ENCODE measurements around the gene DIDO1. TPM values are rescaled to one million over a fixed set of nuclear protein-coding genes. Genes with fewer than 3 reads are reported as not detected.
A peak's percentile ranks its signal among the peaks of the same experiment; 100 is the strongest.

Gene DIDO1
- total and polyA plus RNA-seq, 9 of the 15 experiments (the other 6 are each of a cell fraction or from before 2014, with no cell fraction given): 4.4 to 46.8 (median 31.2) TPM

DNA sequence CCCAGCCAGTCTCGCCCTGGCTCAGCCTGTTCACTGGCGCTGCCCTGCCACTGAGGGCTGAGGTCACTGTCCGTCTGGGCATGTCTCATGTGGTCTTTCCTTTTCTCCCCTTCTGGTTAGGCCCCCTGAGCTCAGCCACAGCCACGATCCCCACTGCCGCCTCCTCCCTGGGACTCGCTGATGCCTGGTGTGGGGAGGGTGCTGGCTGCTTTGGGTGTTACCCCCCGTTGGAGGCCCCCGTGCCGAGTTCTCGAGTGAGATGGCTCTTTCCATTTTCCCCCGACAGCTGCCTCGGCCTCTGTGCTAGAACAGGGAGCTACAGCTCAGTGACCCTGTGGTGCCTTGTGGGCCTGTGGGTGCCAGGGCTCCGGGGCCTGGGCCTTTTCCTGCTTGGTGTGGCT is 49.8 kb downstream of the DIDO1 start:
- no peak overlapping the region for H3K27ac ChIP-seq (ENCODE audit: extremely low read depth, low read depth, low read length)
- peaks cover 24 to 62% of the 10 kb centered on the region in 2 experiments for H3K4me1 ChIP-seq (replicated peaks in 1 of 2; ENCODE audit: control insufficient read depth in 2 of 2, insufficient read depth in 2 of 2, low read length in 2 of 2)

More for the DNA sequence above, 49.8 kb downstream of the DIDO1 start:
- H4K20me1 ChIP-seq (replicated peaks; ENCODE audit: control insufficient read depth, insufficient read depth, low read length): no peaks in the 10 kb centered on the region
- H3K4me3 ChIP-seq: no peak overlapping the region
- no peaks in the 10 kb centered on the region for H3K79me2 ChIP-seq (ENCODE audit: control insufficient read depth, insufficient read depth, low read length)
- 83% methylated on average over 10 of the region's 13 CpGs for WGBS (ENCODE audit: insufficient coverage, low coverage, missing lambda C conversion rate)
- no peaks in the 10 kb centered on the region for H3K9me3 ChIP-seq (replicated peaks; ENCODE audit: control insufficient read depth, insufficient read depth, low read depth, low read length)
- CTCF ChIA-PET (ENCODE audit: low intra/inter-chr PET ratio): interaction anchor here (0.5 kb wide), 1 partner anchor 134 kb away, joined by 3 read pairs; no protein-coding TSS in a partner anchor
- H3K36me3 ChIP-seq (ENCODE audit: control insufficient read depth, insufficient read depth, low read length): peaks cover 12% of the 10 kb centered on the region; the same call in 1 of the 3 replicates
- no TSS peak for BruUV-seq (replicated peaks)
- POLR2A ChIA-PET: interaction anchor here (0.7 to 3.0 kb wide), 7 partner anchors 11 to 98 kb away, joined by 3 to 16 read pairs (median 6); no protein-coding TSS in a partner anchor
- H3K9me1 ChIP-seq (ENCODE audit: control insufficient read depth, insufficient read depth, low read length): no peaks in the 10 kb centered on the region
- intact Hi-C loops (cut with micrococcal nuclease): loop anchor here (10.0 kb wide), 1 partner anchor 52 kb away; no protein-coding TSS in a partner anchor
- in situ Hi-C loops (cut with MboI): no loop called here
- TF ChIP-seq, protein P1, sequence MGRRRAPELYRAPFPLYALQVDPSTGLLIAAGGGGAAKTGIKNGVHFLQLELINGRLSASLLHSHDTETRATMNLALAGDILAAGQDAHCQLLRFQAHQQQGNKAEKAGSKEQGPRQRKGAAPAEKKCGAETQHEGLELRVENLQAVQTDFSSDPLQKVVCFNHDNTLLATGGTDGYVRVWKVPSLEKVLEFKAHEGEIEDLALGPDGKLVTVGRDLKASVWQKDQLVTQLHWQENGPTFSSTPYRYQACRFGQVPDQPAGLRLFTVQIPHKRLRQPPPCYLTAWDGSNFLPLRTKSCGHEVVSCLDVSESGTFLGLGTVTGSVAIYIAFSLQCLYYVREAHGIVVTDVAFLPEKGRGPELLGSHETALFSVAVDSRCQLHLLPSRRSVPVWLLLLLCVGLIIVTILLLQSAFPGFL (CRISPR knock-in tag; IDR thresholded peaks at IDR 0.05): no peak
- TF ChIP-seq POLR2G (IDR thresholded peaks at IDR 0.05; ENCODE audit: low read depth, low read length): peak; percentile 11; the same call in 1 of the 2 replicates
- no peak overlapping the region for H3K4me2 ChIP-seq (ENCODE audit: insufficient read depth, low read length)
- H3K27me3 ChIP-seq (ENCODE audit: control insufficient read depth in 2 of 2, insufficient read depth in 2 of 2, low read length in 2 of 2): no peaks in the 10 kb centered on the region
- ATAC-seq (no peak), DNase-seq (ENCODE audit: extremely low read depth in 1 of 4, low spot score in 3 of 4) (no peak), FAIRE-seq (no peak)
- H3K9ac ChIP-seq (ENCODE audit: insufficient read depth in 1 of 2, low read depth in 2 of 2, low read length in 2 of 2): peak overlapping the region in 1 of 2 experiments; percentile 70; a peak in 2 of 4 replicates
- H2AFZ ChIP-seq (ENCODE audit: low read depth, low read length): no peak overlapping the region

Data from K562 (cell line).